OCI-LY1 (cell line): Measurements from ENCODE around the gene FOXO3.

Experiments used
- H2AFZ ChIP-seq: fragments of 200-600 bp; sonication (generic), shearing (Covaris generic); 2 replicates; pipeline ENCODE4 v1.6.0; 2014; ENCODE audit warnings: antibody characterized with exemption, mild to moderate bottlenecking, low read length
- H3F3A ChIP-seq: fragments of 200-600 bp; sonication (generic), shearing (Covaris generic); 2 replicates; pipeline ENCODE4 v1.6.0; 2014; ENCODE audit warnings: mild to moderate bottlenecking, antibody characterized with exemption, low read length, moderate library complexity; ENCODE audit not compliant: insufficient read depth
- H3K27ac ChIP-seq: fragments of 200-600 bp; sonication (generic); 2 replicates; pipeline ENCODE4 v1.5.1; 2014; ENCODE audit warnings: low read length, mixed run types, mild to moderate bottlenecking, low read depth; ENCODE audit not compliant: poor library complexity, severe bottlenecking
- H3K27me3 ChIP-seq: fragments of 200-600 bp; sonication (generic); 2 replicates; pipeline ENCODE4 v1.6.0; 2014; ENCODE audit warnings: antibody characterized with exemption, mild to moderate bottlenecking, low read length, moderate library complexity; ENCODE audit not compliant: insufficient read depth
- H3K36me3 ChIP-seq: fragments of 200-600 bp; sonication (generic); 2 replicates; pipeline ENCODE4 v1.6.1; 2014; ENCODE audit warnings: mild to moderate bottlenecking, antibody characterized with exemption, low read length, moderate library complexity, mixed read lengths; ENCODE audit not compliant: insufficient read depth
- H3K4me1 ChIP-seq: fragments of 200-600 bp; sonication (generic); 2 replicates; pipeline ENCODE4 v1.5.1; 2014; ENCODE audit warnings: mild to moderate bottlenecking, low read length, moderate library complexity; ENCODE audit not compliant: insufficient read depth, severe bottlenecking
- H3K4me2 ChIP-seq: fragments of 200-600 bp; sonication (generic), shearing (Covaris generic); 2 replicates; pipeline ENCODE4 v1.6.1; 2014; ENCODE audit warnings: low read length
- H3K4me3 ChIP-seq: fragments of 200-600 bp; sonication (generic); 2 replicates; pipeline ENCODE4 v1.5.1; 2014; ENCODE audit warnings: low read length, low read depth, mild to moderate bottlenecking, mixed read lengths; ENCODE audit not compliant: poor library complexity, severe bottlenecking
- H3K79me2 ChIP-seq: fragments of 200-600 bp; shearing (Covaris generic); 2 replicates; pipeline ENCODE4 v1.6.1; 2016; ENCODE audit warnings: mixed run types, low read length, mixed read lengths; ENCODE audit not compliant: insufficient read depth
- H3K9ac ChIP-seq: fragments of 200-600 bp; sonication (generic), shearing (Covaris generic); 2 replicates; pipeline ENCODE4 v1.6.1; 2014; ENCODE audit warnings: mild to moderate bottlenecking, low read length, mixed read lengths
- H3K9me2 ChIP-seq: fragments of 200-600 bp; sonication (generic), shearing (Covaris generic); 2 replicates; pipeline ENCODE4 v1.6.1; 2014; ENCODE audit warnings: low read depth, mild to moderate bottlenecking, low read length, mixed read lengths
- H3K9me3 ChIP-seq: fragments of 200-600 bp; shearing (Covaris generic); 2 replicates; pipeline ENCODE4 v1.6.1; 2014; ENCODE audit warnings: low read length, mixed read lengths
- H4K20me1 ChIP-seq: fragments of 200-600 bp; sonication (generic), shearing (Covaris generic); 2 replicates; pipeline ENCODE4 v1.6.0; 2016; ENCODE audit warnings: mild to moderate bottlenecking, low read length; ENCODE audit not compliant: insufficient read depth
- EZH2 ChIP-seq: fragments of 200-600 bp; sonication (generic), shearing (Covaris generic); IDR thresholded peaks from 2 replicates; pipeline ENCODE4 v1.8.0; 2017; ENCODE audit warnings: borderline replicate concordance, mixed run types, mild to moderate bottlenecking, antibody characterized with exemption, low read length, moderate library complexity, mixed read lengths
- TF ChIP-seq, protein P1 (sequence below): fragments of 200-600 bp; sonication (generic), shearing (Covaris generic); IDR thresholded peaks from 2 replicates; pipeline ENCODE4 v1.5.1; 2017; ENCODE audit warnings: mild to moderate bottlenecking, antibody characterized with exemption, low read length, moderate library complexity, mixed read lengths

The FOXO3 gene

DNA sequence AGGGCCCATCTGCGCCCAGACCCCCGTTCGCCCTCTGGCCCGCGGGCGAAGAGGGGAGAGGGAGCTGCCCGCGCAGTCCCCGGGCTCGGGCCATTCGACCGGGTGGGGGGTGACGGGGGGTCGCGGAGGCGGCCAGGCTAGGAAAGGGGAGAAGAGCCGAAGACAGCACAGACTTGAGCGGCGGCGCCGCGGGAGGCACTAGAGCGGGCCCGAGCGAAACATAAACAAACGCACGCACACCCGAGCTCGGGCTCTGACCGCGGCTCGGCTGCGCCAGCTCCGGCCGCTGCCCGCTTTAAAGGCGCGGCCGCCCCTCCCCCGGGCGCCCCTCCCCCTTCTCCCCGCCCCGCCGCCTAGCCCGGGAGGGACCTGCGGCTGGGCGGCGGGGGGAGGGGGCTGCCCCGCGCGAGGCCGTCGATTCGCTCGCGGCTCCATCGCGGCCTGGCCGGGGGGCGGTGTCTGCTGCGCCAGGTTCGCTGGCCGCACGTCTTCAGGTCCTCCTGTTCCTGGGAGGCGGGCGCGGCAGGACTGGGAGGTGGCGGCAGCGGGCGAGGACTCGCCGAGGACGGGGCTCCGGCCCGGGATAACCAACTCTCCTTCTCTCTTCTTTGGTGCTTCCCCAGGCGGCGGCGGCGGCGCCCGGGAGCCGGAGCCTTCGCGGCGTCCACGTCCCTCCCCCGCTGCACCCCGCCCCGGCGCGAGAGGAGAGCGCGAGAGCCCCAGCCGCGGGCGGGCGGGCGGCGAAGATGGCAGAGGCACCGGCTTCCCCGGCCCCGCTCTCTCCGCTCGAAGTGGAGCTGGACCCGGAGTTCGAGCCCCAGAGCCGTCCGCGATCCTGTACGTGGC, at the start of gene FOXO3:
Gene FOXO3, plus strand, starts transcription at position 455 of the 846 bp plus-strand sequence. Its CDS starts 292 bp downstream, at position 747.
- Histone ChIP-seq H3K4me3 (peak within 1 kb of the TSS; percentile 85), H3K9me2 (no peaks in the 10 kb centered on the region), H2AFZ (no peak within 1 kb of the TSS), H3K4me1 (peaks cover 32% of the 10 kb centered on the region), H3K9me3 (no peaks in the 10 kb centered on the region), H3K36me3 (peaks cover 17% of the 10 kb centered on the region), H3K4me2 (peak within 1 kb of the TSS; percentile 89), H3K27ac (peak within 1 kb of the TSS; percentile 52), H3K9ac (peak within 1 kb of the TSS; percentile 83), H4K20me1 (no peaks in the 10 kb centered on the region), H3F3A (peaks cover 9% of the 10 kb centered on the region), H3K79me2 (no peaks in the 10 kb centered on the region), H3K27me3 (no peaks in the 10 kb centered on the region)
- no peak for TF ChIP-seq EZH2
- TF ChIP-seq, protein P1, sequence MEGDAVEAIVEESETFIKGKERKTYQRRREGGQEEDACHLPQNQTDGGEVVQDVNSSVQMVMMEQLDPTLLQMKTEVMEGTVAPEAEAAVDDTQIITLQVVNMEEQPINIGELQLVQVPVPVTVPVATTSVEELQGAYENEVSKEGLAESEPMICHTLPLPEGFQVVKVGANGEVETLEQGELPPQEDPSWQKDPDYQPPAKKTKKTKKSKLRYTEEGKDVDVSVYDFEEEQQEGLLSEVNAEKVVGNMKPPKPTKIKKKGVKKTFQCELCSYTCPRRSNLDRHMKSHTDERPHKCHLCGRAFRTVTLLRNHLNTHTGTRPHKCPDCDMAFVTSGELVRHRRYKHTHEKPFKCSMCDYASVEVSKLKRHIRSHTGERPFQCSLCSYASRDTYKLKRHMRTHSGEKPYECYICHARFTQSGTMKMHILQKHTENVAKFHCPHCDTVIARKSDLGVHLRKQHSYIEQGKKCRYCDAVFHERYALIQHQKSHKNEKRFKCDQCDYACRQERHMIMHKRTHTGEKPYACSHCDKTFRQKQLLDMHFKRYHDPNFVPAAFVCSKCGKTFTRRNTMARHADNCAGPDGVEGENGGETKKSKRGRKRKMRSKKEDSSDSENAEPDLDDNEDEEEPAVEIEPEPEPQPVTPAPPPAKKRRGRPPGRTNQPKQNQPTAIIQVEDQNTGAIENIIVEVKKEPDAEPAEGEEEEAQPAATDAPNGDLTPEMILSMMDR: no peak

DNA sequence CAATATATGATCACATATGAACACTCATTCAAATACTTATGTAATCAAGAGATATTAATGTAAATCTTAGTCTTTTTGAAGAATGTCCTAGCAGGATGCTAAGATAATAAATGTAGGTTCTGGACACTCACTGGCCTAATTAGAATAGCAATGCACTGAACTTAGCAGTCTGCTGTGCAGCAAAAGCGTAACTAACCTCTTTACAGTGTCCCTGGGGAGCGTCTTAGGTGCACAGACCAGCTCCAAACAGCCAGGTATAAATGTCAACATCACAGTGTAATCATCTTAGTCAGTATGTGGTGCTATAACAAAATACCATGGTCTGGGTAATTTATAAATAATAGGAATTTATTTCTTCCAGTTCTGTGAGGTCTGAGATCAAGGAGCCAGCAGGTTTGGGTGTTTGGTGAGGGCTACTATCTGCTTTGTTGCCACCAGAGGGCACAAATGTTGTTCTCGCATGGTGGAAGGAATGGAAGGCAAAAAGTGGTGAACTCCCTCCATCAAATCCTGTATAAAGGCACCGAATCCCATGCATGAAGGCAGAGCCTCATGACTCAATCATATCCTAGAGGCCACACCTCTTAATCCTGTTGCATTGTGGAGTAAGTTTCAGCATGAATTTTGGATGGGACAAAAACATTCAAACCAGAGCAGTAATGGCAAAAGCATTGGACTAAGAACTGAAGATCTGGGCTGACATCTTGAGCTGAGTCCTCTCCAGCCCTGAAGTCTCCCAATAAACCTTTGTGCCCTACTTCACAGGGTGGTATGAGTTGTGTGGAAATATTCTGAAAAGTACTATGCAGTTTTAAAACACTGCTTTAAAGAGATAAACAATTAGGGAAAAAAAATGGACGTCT, 41.8 kb upstream of the FOXO3 start:
- no peaks in the 10 kb centered on the region for H4K20me1 ChIP-seq
- H3K9me3 ChIP-seq: no peaks in the 10 kb centered on the region
- no peaks in the 10 kb centered on the region for H3K27me3 ChIP-seq
- H3K4me2 ChIP-seq: no peak overlapping the region
- H3K79me2 ChIP-seq: no peaks in the 10 kb centered on the region
- no peaks in the 10 kb centered on the region for H3K36me3 ChIP-seq
- TF ChIP-seq EZH2: no peak
- TF ChIP-seq, protein P1: peak; percentile 69
- H3F3A ChIP-seq: no peaks in the 10 kb centered on the region
- H3K9ac ChIP-seq: no peak overlapping the region
- H3K9me2 ChIP-seq: no peaks in the 10 kb centered on the region
- no peak overlapping the region for H3K27ac ChIP-seq
- H3K4me1 ChIP-seq: no peaks in the 10 kb centered on the region
- no peak overlapping the region for H3K4me3 ChIP-seq
- peak overlapping the region; percentile 63; the same call in 1 of the 2 replicates for H2AFZ ChIP-seq

DNA sequence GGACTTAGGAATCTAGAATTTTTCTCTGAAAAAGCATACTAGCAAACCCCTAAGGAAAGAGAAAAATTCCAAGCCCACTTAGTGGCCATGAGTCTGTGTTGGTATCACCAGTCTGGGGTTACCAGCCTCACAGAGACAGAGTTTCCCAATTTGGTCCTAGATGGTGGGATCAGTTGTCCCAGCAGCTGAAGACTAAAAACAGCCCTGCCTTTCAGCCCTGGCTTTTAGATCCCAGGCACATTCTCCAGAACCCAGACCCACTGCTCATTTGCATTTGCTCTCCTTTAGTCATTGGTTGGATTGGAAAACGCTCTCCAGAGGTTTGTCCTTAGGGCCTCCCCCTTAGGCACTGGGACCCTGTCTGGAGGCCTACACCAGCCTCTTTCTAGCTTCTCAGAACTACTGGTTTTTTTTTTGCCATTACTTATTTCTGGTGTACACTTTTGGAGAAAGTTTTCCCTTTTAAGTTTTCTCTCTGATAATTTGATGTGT, 39.1 kb upstream of the FOXO3 start:
- Histone ChIP-seq H2AFZ (no peak overlapping the region), H3K4me2 (no peak overlapping the region), H3K79me2 (no peaks in the 10 kb centered on the region), H3F3A (no peaks in the 10 kb centered on the region), H3K27ac (no peak overlapping the region), H3K4me1 (no peaks in the 10 kb centered on the region), H3K27me3 (no peaks in the 10 kb centered on the region), H3K9me3 (no peaks in the 10 kb centered on the region), H3K36me3 (no peaks in the 10 kb centered on the region), H3K9me2 (no peaks in the 10 kb centered on the region), H3K4me3 (no peak overlapping the region), H4K20me1 (no peaks in the 10 kb centered on the region), H3K9ac (no peak overlapping the region)
- TF ChIP-seq, protein P1: no peak
- no peak for TF ChIP-seq EZH2
